GM11168 (cell line): ENCODE data around the gene BEST2.

Experiments
- in situ Hi-C: fragments of 300-500 bp; cut with MboI; formaldehyde crosslinking; loops from one replicate; pipeline ENCODE4 v1.12.0; 2022; ENCODE audit warnings: low sequenced_read_pairs; ENCODE audit not compliant: unreplicated experiment

Gene BEST2

DNA sequence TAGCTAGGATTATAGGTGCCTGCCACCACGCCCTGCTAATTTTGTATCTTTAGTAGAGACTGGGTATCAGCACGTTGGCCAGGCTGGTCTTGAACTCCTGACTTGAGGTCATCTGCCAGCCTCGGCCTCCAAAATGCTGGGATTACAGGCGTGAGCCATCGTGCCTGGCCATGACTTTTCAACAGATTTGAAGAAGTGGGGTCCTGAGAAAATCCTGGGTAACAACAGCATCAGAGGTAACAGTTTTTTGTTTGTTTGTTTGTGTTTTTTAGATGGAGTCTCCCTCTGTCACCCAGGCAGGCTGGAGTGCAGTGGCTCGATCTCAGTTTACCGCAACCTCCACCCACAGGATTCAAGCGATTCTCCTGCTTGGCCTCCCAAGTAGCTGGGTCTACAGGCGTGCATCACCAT lies 43.4 kb downstream of the BEST2 start:
- in situ Hi-C loops = loop anchor here (10.0 kb wide), 1 partner anchor 630 kb away; the partner anchor contains the start of gene ZNF136

DNA sequence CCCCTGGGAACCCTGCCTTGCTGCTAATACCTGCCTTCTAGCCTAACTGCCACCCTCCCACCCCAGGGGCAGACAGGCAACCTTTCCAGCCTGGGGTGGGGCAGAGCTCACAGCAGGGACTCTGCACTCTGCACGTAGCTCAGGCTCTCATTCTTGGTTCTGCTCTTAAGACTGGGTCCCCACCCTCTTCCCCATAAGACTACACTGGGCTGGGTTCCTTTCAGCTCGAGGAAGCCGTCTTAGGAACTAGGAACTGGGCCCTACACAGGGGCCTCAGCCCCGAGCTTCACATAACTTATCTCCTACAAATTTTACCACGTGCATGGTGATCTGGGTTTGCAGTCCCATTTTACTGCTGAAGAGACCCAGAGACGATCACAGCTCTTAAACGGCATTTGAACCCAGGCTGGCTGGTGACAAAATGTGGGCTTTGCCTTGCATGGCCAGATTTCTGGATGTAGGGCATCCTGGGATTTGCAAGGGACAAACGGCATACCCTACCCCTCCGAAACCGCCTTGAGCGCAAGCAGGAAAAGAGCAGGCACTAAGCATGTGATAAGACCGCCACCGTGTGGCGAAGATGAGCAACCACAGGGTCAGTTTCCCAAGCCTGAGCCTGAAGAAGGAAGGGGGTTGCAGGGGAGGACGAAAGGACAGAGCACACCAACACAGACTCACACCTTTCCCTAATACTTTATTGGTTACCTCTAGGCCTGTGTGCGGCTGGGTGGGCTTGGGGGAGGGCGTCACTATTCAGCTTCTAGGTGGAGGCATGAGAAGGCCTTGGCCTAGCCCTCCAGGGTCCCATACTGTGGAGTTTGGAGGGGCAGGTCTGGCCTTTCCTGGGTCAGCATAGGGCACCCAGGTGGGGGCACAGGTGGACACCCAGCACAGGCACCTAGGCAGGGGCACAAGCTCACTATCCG lies 44.8 kb downstream of the BEST2 start:
- in situ Hi-C loops = loop anchor here (10.0 kb wide), 1 partner anchor 632 kb away; the partner anchor contains the start of gene ZNF136

DNA sequence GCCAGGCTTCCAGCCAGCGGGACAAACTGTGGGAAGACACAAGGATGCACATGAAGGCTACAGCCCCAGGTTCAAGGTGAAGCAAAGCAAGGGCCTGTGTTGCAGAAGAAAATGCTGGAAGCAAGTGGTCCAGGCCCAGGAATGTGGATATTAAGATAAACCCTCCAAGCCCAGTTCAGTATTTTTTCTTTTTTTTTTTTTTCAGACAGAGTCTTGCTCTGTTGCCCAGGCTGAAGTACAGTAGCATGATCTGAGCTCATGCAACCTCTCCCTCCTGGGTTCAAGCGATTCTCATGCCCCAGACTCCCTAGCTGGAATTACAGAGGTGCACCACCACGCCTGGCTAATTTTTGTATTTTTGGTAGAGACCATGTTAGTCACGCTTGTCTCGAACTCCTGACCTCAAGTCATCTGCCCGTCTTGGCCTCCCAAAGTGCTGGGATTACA lies 45.6 kb downstream of the BEST2 start:
- in situ Hi-C loops = loop anchor here (10.0 kb wide), 1 partner anchor 632 kb away; the partner anchor contains the start of gene ZNF136

DNA sequence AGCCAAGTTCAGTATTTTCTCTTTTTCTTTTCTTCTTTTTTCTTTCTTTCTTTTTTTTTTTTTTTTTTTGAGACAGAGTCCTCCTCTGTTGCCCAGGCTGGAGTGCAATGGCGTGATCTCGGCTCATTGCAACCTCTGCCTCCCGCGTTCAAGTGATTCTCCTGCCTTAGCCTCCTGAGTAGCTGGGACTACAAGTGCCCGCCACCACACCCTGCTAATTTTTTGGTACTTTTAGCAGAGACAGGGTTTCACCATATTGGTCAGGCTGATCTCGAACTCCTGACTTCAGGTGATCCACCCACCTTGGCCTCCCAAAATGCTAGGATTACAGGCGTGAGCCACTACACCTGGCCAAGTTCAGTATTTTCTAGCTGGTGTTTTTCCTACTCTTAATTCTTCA lies 46.0 kb downstream of the BEST2 start:
- in situ Hi-C loops = loop anchor here (10.0 kb wide), 1 partner anchor 633 kb away; the partner anchor contains the start of gene ZNF136

DNA sequence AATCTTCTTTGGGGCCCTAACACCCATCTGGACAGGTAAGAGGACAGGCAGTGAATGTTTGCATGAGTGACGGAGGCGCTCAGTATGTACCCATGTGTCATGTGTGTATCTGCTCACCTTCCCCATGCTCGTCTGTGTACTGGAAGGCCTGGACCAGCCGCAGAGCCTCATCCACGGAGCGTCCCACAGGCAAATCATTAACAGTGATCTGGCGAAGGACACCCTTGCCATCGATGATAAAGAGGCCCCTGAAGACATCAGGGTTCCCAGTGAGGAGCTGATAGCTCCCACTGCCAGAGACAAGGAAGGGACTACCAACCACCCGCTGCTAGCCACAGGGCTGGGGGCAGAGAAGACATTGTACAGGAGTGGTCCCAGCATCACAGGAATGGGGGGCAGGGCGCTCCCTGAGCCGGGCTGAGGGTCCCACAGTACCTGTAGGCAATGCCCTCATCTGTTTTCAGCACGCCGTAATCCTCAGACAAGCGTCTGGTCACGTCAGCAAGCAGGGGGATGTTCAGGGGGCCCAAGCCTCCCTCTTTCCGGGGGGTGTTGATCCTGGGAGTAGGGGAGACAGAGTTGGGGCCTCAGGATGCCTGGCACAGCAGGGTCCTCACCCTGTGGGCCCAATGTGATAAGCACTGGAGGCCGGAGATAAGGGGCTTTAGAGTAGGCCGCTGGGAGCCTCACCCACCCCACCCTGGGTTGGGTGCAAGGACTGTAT lies 48.3 kb downstream of the BEST2 start:
- in situ Hi-C loops = loop anchor here (5.0 to 10.0 kb wide), 2 partner anchors 33 to 635 kb away; partner anchors contain the start of gene ZNF136

DNA sequence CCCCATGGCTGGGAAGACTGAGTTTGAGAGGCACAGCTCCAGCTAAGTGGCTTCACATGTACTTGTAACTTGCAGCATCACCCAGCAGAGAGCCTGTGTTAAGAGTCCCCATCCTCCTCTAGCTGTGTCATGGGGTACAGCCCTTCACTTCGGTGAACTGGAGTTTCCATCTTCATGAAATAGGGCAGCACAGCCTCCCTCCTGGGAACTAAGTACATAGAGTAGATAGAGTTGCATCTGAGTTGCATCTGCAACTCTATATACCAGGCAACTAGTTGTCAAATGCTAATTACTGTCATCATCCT lies 48.8 kb downstream of the BEST2 start:
- in situ Hi-C loops = loop anchor here (5.0 kb wide), 1 partner anchor 33 kb away; no protein-coding TSS in a partner anchor

DNA sequence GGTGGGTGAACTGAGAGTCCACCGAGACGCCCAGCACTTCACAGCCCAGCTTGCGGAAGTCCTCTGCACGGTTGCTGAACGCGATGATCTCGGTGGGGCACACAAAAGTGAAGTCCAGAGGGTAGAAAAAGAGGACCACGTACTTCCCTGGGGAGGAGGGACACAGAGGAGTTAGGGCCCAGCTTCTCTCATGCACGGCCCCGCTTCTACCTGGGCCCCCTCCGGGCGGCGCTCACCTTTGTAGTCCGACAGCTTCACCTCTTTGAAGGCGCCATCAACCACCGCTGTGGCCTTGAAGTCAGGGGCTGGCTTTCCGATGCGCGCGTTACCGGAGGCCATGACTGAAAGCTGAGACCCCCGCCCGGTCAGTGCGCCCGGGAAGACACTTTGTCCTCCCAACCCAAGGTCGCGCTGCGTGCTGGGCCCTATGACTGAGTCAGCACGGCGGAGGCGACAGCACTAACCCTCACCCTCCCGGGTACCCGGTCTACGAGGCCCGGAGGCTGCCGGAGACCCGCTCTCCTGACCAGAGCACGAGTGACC lies 49.4 kb downstream of the BEST2 start:
- in situ Hi-C loops = loop anchor here (5.0 kb wide), 1 partner anchor 34 kb away; no protein-coding TSS in a partner anchor

DNA sequence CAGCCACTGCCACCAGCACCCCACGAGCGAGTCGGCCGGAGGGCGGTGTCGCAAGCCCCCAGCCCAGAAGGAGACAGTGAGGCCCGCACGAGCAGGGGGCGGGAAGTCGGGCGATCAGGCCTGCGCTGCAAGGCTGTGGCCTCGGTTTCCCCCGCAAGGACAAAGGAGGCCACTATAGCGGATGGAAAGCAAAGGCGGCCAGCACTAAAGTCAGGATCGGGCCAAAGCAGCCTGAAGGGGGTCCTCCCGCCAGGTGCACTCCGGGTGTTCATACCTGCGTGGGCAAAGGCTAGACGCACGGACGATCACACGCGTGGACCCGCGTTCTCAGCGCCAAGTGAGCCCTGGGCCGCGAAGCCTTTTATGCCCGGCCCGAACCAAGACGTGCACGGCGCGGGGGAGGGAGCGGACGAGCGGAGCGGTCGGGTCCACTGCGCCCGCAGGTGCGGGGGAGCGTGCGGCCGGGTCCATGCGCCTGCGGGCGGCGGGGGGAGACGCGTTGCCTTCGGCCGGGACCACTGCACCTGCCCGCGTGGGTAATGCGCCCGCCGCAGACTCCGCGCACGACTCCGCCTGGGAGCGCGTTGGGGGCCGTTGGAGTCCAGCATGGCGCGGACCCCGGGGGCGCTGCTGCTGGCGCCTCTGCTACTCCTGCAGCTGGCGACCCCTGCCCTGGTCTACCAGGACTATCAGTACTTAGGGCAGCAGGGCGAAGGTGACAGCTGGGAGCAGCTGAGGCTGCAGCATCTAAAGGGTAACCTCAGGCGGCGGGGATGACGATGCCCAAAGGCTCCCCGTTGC lies 50.1 kb downstream of the BEST2 start, which contains the start of the genes PRDX2 and THSD8:
TSS of gene PRDX2 (minus strand) at position 335 of the 801 bp plus-strand sequence. CDS start 539 bp downstream, outside the sequence.
TSS of gene THSD8 (plus strand) at position 604 of the 801 bp plus-strand sequence. CDS start at position 607, 3 bp downstream.
- in situ Hi-C loops = loop anchor here (5.0 kb wide), 1 partner anchor 34 kb away; no protein-coding TSS in a partner anchor

DNA sequence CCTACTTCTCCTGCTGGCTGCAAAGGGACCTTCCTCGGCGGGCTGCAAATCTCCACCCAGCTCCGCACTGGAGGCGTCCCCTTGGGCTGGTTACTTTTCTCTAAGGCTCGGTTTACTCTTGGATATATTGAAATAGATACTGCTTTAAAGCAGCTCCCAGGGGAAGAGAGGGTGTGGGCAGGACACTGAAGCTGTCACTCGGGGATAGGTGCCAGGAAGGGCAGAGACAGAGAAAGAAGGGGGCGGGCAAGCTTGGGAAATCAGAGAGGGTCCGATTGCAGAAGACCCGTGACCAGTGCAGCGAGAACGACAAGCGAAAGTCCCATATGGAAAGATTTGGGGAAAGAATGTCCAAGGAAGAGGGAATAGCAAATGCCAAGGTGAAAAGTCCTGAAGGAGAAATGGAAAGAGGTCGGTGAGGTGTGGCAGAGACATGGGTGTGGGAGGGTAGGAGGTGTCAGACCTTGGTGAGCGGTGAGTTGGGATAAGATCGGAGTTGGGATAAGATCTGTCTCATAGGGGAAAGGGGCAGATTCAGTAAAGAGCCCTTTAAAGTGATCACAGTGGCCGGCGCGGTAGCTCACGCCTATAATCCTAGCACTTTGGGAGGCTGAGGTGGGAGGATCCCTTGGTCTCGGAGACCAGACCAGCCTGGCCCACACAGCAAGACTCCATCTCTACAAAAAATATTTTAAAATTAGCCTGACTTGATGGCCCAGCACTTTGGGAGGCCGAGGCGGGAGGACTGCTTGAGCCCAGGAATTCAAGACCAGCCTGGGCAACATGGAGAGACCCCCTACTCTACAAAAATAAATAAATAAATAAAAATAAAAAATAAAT lies 50.9 kb downstream of the BEST2 start:
- in situ Hi-C loops = loop anchor here (5.0 kb wide), 1 partner anchor 35 kb away; no protein-coding TSS in a partner anchor

DNA sequence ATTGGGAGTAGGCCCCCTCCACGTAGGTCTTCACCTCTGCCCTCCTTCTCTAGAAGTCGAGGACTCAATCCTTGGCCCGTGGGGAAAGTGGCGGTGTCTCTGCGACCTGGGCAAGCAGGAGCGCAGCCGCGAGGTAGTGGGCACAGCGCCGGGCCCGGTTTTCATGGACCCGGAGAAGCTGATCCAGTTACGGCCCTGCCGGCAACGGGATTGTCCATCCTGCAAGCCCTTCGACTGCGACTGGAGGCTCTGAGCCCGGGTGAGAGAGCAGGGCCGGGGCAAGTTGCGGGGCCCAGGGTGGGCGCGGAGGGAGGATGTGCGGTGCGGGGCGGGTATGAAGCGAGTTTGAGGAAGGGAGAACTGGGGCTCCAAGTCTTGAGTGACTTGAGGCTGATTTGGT lies 52.5 kb downstream of the BEST2 start:
- in situ Hi-C loops = loop anchor here (5.0 kb wide), 1 partner anchor 37 kb away; no protein-coding TSS in a partner anchor

DNA sequence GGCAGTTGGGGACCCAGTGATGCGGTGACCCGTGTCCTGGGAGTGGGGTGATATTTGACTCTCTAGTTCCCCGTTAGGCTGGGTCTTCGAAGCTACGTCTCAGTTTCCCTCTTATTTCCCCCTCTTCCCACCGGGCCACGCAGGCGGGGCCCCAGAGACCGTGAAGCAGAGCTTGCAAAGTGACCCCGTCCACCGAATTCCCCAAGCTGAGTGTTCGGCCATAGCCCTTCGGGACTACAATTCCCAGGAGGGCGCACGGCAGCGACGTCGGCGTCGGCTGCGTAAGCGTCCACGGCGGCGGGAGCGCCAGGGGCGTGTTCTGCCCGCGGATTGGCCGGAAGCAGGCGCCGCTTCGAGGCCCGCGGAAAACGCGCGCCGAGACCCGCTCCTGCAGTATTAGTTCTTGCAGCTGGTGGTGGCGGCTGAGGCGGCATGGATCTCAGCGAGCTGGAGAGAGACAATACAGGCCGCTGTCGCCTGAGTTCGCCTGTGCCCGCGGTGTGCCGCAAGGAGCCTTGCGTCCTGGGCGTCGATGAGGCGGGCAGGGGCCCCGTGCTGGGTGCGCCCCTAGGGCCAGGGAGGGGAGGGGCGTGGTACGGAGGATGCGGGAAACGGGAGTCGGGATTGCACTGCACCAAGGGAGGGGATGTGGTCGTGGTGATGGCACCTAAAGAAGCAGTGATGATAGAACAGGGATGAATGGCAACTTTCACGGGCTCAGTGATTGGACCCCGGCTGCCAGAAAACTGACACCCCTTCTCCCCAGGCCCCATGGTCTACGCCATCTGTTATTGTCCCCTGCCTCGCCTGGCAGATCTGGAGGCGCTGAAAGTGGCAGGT lies 54.9 kb downstream of the BEST2 start, which contains the start of gene RNASEH2A:
TSS of gene RNASEH2A (plus strand) at position 343 of the 840 bp plus-strand sequence. CDS start at position 433, 90 bp downstream.
- in situ Hi-C loops = no loop called here
